GM23248 (cell line): ENCODE results near the gene SLX4IP. TPM values are rescaled to one million over a fixed set of nuclear protein-coding genes. Genes with fewer than 3 reads are reported as not detected.

ENCODE experiments used
- DNase-seq: peaks from one replicate; pipeline ENCODE4 v3.0.0-alpha.2; 2015
- H2AFZ ChIP-seq: fragments of 200-600 bp; sonication (generic); 2 replicates; pipeline ENCODE4 v1.6.1; 2016; ENCODE audit warnings: antibody characterized with exemption
- H3F3A ChIP-seq: fragments of 200-600 bp; sonication (generic); 2 replicates; pipeline ENCODE4 v1.6.1; 2016; ENCODE audit warnings: mild to moderate bottlenecking, antibody characterized with exemption, mixed run types; ENCODE audit not compliant: insufficient read depth
- H3K27ac ChIP-seq: fragments of 200-600 bp; sonication (generic); 2 replicates; pipeline ENCODE4 v1.5.1; 2016; ENCODE audit warnings: mild to moderate bottlenecking
- H3K27me3 ChIP-seq: fragments of 200-600 bp; sonication (generic); replicated peaks from 2 replicates; pipeline ENCODE4 v1.6.1; 2016; ENCODE audit warnings: mild to moderate bottlenecking; ENCODE audit not compliant: insufficient read depth
- H3K36me3 ChIP-seq: fragments of 200-600 bp; sonication (generic); 2 replicates; pipeline ENCODE4 v1.6.1; 2016; ENCODE audit warnings: low read depth, mild to moderate bottlenecking
- H3K4me1 ChIP-seq: fragments of 200-600 bp; sonication (generic); 2 replicates; pipeline ENCODE4 v1.6.1; 2016; ENCODE audit warnings: mild to moderate bottlenecking; ENCODE audit not compliant: insufficient read depth
- H3K4me2 ChIP-seq: fragments of 200-600 bp; sonication (generic); one replicate; pipeline ENCODE4 v1.6.1; 2016; ENCODE audit warnings: mild to moderate bottlenecking; ENCODE audit not compliant: unreplicated experiment
- H3K4me3 ChIP-seq: fragments of 200-600 bp; sonication (generic); 2 replicates; pipeline ENCODE4 v1.5.1; 2016; ENCODE audit warnings: mild to moderate bottlenecking
- H3K79me2 ChIP-seq: fragments of 200-600 bp; sonication (generic); 2 replicates; pipeline ENCODE4 v1.6.1; 2016; ENCODE audit warnings: mild to moderate bottlenecking; ENCODE audit not compliant: insufficient read depth
- H3K9ac ChIP-seq: fragments of 200-600 bp; sonication (generic); 2 replicates; pipeline ENCODE4 v1.6.1; 2016; ENCODE audit warnings: mild to moderate bottlenecking
- H3K9me2 ChIP-seq: fragments of 200-600 bp; sonication (generic); 2 replicates; pipeline ENCODE4 v1.6.1; 2016; ENCODE audit warnings: mixed run types, mild to moderate bottlenecking, moderate library complexity; ENCODE audit not compliant: insufficient read depth
- H3K9me3 ChIP-seq: fragments of 200-600 bp; sonication (generic); one replicate; pipeline ENCODE4 v1.6.1; 2017; ENCODE audit warnings: low read depth
- H4K20me1 ChIP-seq: fragments of 200-600 bp; sonication (generic); 2 replicates; pipeline ENCODE4 v1.6.0; 2016; ENCODE audit not compliant: insufficient read depth
- EZH2 ChIP-seq: fragments of 200-600 bp; sonication (generic); IDR thresholded peaks from 2 replicates; pipeline ENCODE4 v1.6.1; 2018; ENCODE audit warnings: antibody characterized with exemption, mild to moderate bottlenecking; ENCODE audit not compliant: insufficient read depth, poor library complexity, severe bottlenecking
- EZH2phosphoT487 ChIP-seq: fragments of 200-600 bp; sonication (generic); IDR thresholded peaks from 2 replicates; pipeline ENCODE4 v1.6.1; 2018; ENCODE audit warnings: antibody characterized with exemption, moderate library complexity, mild to moderate bottlenecking, low read depth; ENCODE audit not compliant: insufficient read depth
- WGBS, 2 experiments: methylation state at CpG; one replicate each; pipeline ENCODE4 v1.1.6; 2015 to 2017; ENCODE audit warnings: low lambda C conversion rate in 2 of 2, low coverage in 1 of 2; ENCODE audit errors: missing lambda C conversion rate in 2 of 2; 5-methylcytosine and 5-hydroxymethylcytosine counted together
- in situ Hi-C: fragments of 300-500 bp; cut with MboI; formaldehyde crosslinking; loops from 2 replicates; pipeline ENCODE4 v1.15.0; 2020
- polyA plus RNA-seq: library from polyadenylated mRNA; unstranded; fragments of >200 nt; fragmentation: Nextera tagmentation; extraction: Ambion mirVana; gene quantifications from 2 replicates; pipeline ENCODE4 v1.2.1, GENCODE V29; 2016
- total RNA-seq: library from RNA; depleted of rRNA; stranded (reverse); fragments of >200 nt; shearing (Covaris generic); gene quantifications from 2 replicates; pipeline ENCODE4 v1.2.3, GENCODE V29; 2014

The SLX4IP gene
- total and polyA plus RNA-seq, 2 experiments from 2014 or later: 3.7 to 3.9 TPM

GRCh38 chr20:10591946-10592521, 156.9 kb downstream of the SLX4IP start:
- no peak overlapping the region for H3K4me3 ChIP-seq
- H3K27me3 ChIP-seq: no peaks in the 10 kb centered on the region
- no peak overlapping the region; the same call in 1 of the 2 replicates for H3K27ac ChIP-seq
- peaks cover 14% of the 10 kb centered on the region for H3F3A ChIP-seq
- H3K9ac ChIP-seq: no peak overlapping the region
- no peaks in the 10 kb centered on the region for H3K36me3 ChIP-seq
- H3K9me3 ChIP-seq: no peaks in the 10 kb centered on the region
- TF ChIP-seq EZH2: no peak
- TF ChIP-seq EZH2phosphoT487: no peak
- 14 to 20% methylated on average over 2 of the region's 2 CpGs for WGBS, 2 experiments
- H3K79me2 ChIP-seq: no peaks in the 10 kb centered on the region
- peak; percentile 57 for DNase-seq
- in situ Hi-C loops: no loop called here
- H3K9me2 ChIP-seq: no peaks in the 10 kb centered on the region
- no peak overlapping the region for H2AFZ ChIP-seq
- peak overlapping the region; percentile 9 for H3K4me2 ChIP-seq
- H4K20me1 ChIP-seq: no peaks in the 10 kb centered on the region
- H3K4me1 ChIP-seq: peaks cover 38% of the 10 kb centered on the region

GRCh38 chr20:10594296-10594868, 159.3 kb downstream of the SLX4IP start:
- Histone ChIP-seq H3K36me3 (no peaks in the 10 kb centered on the region), H3K9me2 (no peaks in the 10 kb centered on the region), H3K4me2 (no peak overlapping the region), H3K4me3 (no peak overlapping the region), H3K9me3 (no peaks in the 10 kb centered on the region), H3K27ac (no peak overlapping the region), H3K79me2 (no peaks in the 10 kb centered on the region), H2AFZ (no peak overlapping the region), H4K20me1 (no peaks in the 10 kb centered on the region), H3K9ac (no peak overlapping the region), H3F3A (peaks cover 34% of the 10 kb centered on the region), H3K27me3 (no peaks in the 10 kb centered on the region), H3K4me1 (peaks cover 53% of the 10 kb centered on the region)
- TF ChIP-seq EZH2phosphoT487 (no peak), EZH2 (no peak)
- in situ Hi-C loops: no loop called here
- 65 to 75% methylated on average over 7 of the region's 7 CpGs for WGBS, 2 experiments
- no peak for DNase-seq

- Histone ChIP-seq H3K9me2 (no peaks in the 10 kb centered on the region), H3K4me2 (no peak overlapping the region), H4K20me1 (no peaks in the 10 kb centered on the region), H3K4me1 (peaks cover 53% of the 10 kb centered on the region), H3K27me3 (no peaks in the 10 kb centered on the region), H3K4me3 (no peak overlapping the region), H3K9ac (no peak overlapping the region), H3K9me3 (no peaks in the 10 kb centered on the region), H3F3A (peaks cover 34% of the 10 kb centered on the region), H3K79me2 (no peaks in the 10 kb centered on the region), H3K27ac (no peak overlapping the region), H3K36me3 (no peaks in the 10 kb centered on the region), H2AFZ (no peak overlapping the region)
- in situ Hi-C loops: no loop called here
- TF ChIP-seq EZH2phosphoT487 (no peak), EZH2 (no peak)
- DNase-seq: no peak
- WGBS, 2 experiments: 95 to 98% methylated on average over 2 of the region's 2 CpGs
These were observed 160.2 kb downstream of the SLX4IP start for GRCh38 chr20:10595266-10595665.

GRCh38 chr20:10595985-10596384, 160.9 kb downstream of the SLX4IP start:
- H3K79me2 ChIP-seq: no peaks in the 10 kb centered on the region
- no peaks in the 10 kb centered on the region for H4K20me1 ChIP-seq
- H2AFZ ChIP-seq: no peak overlapping the region
- H3K27ac ChIP-seq: peak overlapping the region; percentile 58
- in situ Hi-C loops: no loop called here
- no peaks in the 10 kb centered on the region for H3K36me3 ChIP-seq
- H3K27me3 ChIP-seq: no peaks in the 10 kb centered on the region
- H3K4me2 ChIP-seq: peak overlapping the region; percentile 31
- 100% methylated on average over 3 of the region's 3 CpGs for WGBS, 2 experiments
- H3K9me2 ChIP-seq: no peaks in the 10 kb centered on the region
- no peaks in the 10 kb centered on the region for H3K9me3 ChIP-seq
- peaks cover 52% of the 10 kb centered on the region for H3K4me1 ChIP-seq
- TF ChIP-seq EZH2phosphoT487: no peak
- no peak for TF ChIP-seq EZH2
- no peak overlapping the region for H3K4me3 ChIP-seq
- peaks cover 34% of the 10 kb centered on the region for H3F3A ChIP-seq
- no peak overlapping the region for H3K9ac ChIP-seq
- no peak for DNase-seq
